A549 (cell line): Measurements from ENCODE around the gene KRT34. TPM values are rescaled to one million over a fixed set of nuclear protein-coding genes. Genes with fewer than 3 reads are reported as not detected.

Experiments
- ATAC-seq, 2 experiments: fragments of 200-7000 bp in 1 of 2; fragments of >200 bp in 1 of 2; cut with Nextera tagmentation in 1 of 2; cut with Tn5 transposase in 1 of 2; 3 replicates each; pipeline versions ENCODE4 v1.8.0 to v1.9.1; 2018 to 2020; ENCODE audit warnings: mild to moderate bottlenecking in 1 of 2, moderate library complexity in 1 of 2
- CTCF ChIA-PET: fragments of 300-600 bp; sonication (Branson Sonifier 250); formaldehyde crosslinking; extraction: SDS; loops from one replicate; lab custom pipeline; 2021; ENCODE audit warnings: antibody characterized with exemption, inconsistent platforms; lab: Yijun Ruan, JAX
- POLR2A ChIA-PET: fragments of 350-600 bp; formaldehyde crosslinking; extraction: SDS; loops from one replicate; lab custom pipeline; 2021; ENCODE audit warnings: antibody characterized with exemption, inconsistent platforms; lab: Yijun Ruan, JAX
- DNase-seq, 2 experiments: peaks; one replicate each; pipeline versions ENCODE4 v3.0.0 to v3.0.0-alpha.2; 2011 to 2016; ENCODE audit warnings: low read depth in 1 of 2, low spot score in 1 of 2
- FAIRE-seq: peaks from 2 replicates; lab custom pipeline; 2011; peaks lifted over from hg19 to GRCh38; lab: Jason Lieb, UNC
- H3K27ac ChIP-seq, 2 experiments: fragments of >200 bp; sonication (Bioruptor Twin); formaldehyde crosslinking; 3 replicates each; pipeline ENCODE4 v1.5.1; 2016 to 2017
- H3K4me1 ChIP-seq: fragments of >200 bp; sonication (Bioruptor Twin); formaldehyde crosslinking; 3 replicates; pipeline ENCODE4 v1.6.1; 2016
- H3K4me2 ChIP-seq: fragments of >200 bp; sonication (Bioruptor Twin); formaldehyde crosslinking; 3 replicates; pipeline ENCODE4 v1.6.1; 2016
- H3K4me3 ChIP-seq: fragments of >200 bp; sonication (Bioruptor Twin); formaldehyde crosslinking; 3 replicates; pipeline ENCODE4 v1.5.1; 2016
- H3K9me3 ChIP-seq: fragments of >200 bp; sonication (Bioruptor Twin); formaldehyde crosslinking; 3 replicates; pipeline ENCODE4 v1.6.1; 2016
- ATOH8 ChIP-seq: fragments of 250-450 bp; sonication (Bioruptor Pico); IDR thresholded peaks from 2 replicates; pipeline ENCODE4 v1.5.0; 2020; ENCODE audit warnings: low read depth, mild to moderate bottlenecking, moderate library complexity
- BCL3 ChIP-seq: fragments of >200 bp; sonication (Bioruptor Twin); formaldehyde crosslinking; IDR thresholded peaks from 3 replicates; pipeline ENCODE4 v1.6.1; 2016
- CEBPB ChIP-seq, 2 experiments: fragments of >200 bp in 1 of 2; sonication (Bioruptor Twin) in 1 of 2; formaldehyde crosslinking in 1 of 2; IDR thresholded peaks; 2 replicates each; pipeline ENCODE4 v1.6.1; 2012 to 2016
- CHD2 ChIP-seq: fragments of 150-350 bp; IDR thresholded peaks from 2 replicates; pipeline ENCODE4 v1.6.1; 2014; ENCODE audit warnings: low read length; ENCODE audit not compliant: partially characterized antibody
- CTCF ChIP-seq: fragments of >200 bp; sonication (Bioruptor Twin); formaldehyde crosslinking; IDR thresholded peaks from 3 replicates; pipeline ENCODE4 v1.5.1; 2016
- E2F6 ChIP-seq: IDR thresholded peaks from 2 replicates; pipeline ENCODE4 v1.6.1; 2012; ENCODE audit warnings: low read depth, borderline replicate concordance
- EHF ChIP-seq: fragments of 250-450 bp; sonication (Bioruptor Pico); IDR thresholded peaks from 2 replicates; pipeline ENCODE4 v1.5.0; 2020; ENCODE audit warnings: mild to moderate bottlenecking
- EHMT2 ChIP-seq: fragments of 200-600 bp; sonication (generic); IDR thresholded peaks from 2 replicates; pipeline ENCODE4 v1.6.1; 2016; ENCODE audit warnings: antibody characterized with exemption, low read depth, mild to moderate bottlenecking, moderate library complexity
- ELK1 ChIP-seq: fragments of 150-350 bp; IDR thresholded peaks from 2 replicates; pipeline ENCODE4 v1.6.1; 2014; ENCODE audit warnings: low read depth, mild to moderate bottlenecking, low read length
- EP300 ChIP-seq, 2 experiments: fragments of >200 bp; sonication (Bioruptor Twin); formaldehyde crosslinking; IDR thresholded peaks; 2 replicates in 1 of 2; 3 replicates in 1 of 2; pipeline ENCODE4 v1.6.1; 2016 to 2017
- GATA3 ChIP-seq: IDR thresholded peaks from 2 replicates; pipeline ENCODE4 v1.6.1; 2012; ENCODE audit warnings: borderline replicate concordance
- HDAC2 ChIP-seq: fragments of 200-600 bp; sonication (generic); IDR thresholded peaks from 2 replicates; pipeline ENCODE4 v1.6.1; 2016
- HEYL ChIP-seq: fragments of 250-450 bp; sonication (Bioruptor Pico); IDR thresholded peaks from 2 replicates; pipeline ENCODE4 v1.8.0; 2021; ENCODE audit warnings: mild to moderate bottlenecking, moderate library complexity
- HOXA7 ChIP-seq: fragments of 250-450 bp; sonication (Bioruptor Pico); IDR thresholded peaks from 2 replicates; pipeline ENCODE4 v1.5.0; 2020; ENCODE audit warnings: mild to moderate bottlenecking, moderate library complexity
- HOXB13 ChIP-seq: fragments of 250-450 bp; sonication (Bioruptor Pico); IDR thresholded peaks from 2 replicates; pipeline ENCODE4 v1.5.0; 2020; ENCODE audit warnings: low read depth, mild to moderate bottlenecking, moderate library complexity
- HOXB5 ChIP-seq: fragments of 250-450 bp; sonication (Bioruptor Pico); IDR thresholded peaks from 2 replicates; pipeline ENCODE4 v1.5.0; 2020; ENCODE audit warnings: mild to moderate bottlenecking, moderate library complexity
- JUNB ChIP-seq: fragments of >200 bp; sonication (Bioruptor Twin); formaldehyde crosslinking; IDR thresholded peaks from 2 replicates; pipeline ENCODE4 v1.6.1; 2016
- MAX ChIP-seq: IDR thresholded peaks from 2 replicates; pipeline ENCODE4 v1.6.1; 2012
- PHF8 ChIP-seq: fragments of 200-600 bp; sonication (generic); IDR thresholded peaks from 2 replicates; pipeline ENCODE4 v1.6.1; 2016; ENCODE audit warnings: low read depth, mild to moderate bottlenecking, antibody characterized with exemption, moderate library complexity, borderline replicate concordance
- RAD21 ChIP-seq, 2 experiments: fragments of >200 bp in 1 of 2; sonication (Bioruptor Twin) in 1 of 2; formaldehyde crosslinking in 1 of 2; IDR thresholded peaks in 1 of 2; conservative IDR thresholded peaks in 1 of 2; 2 replicates in 1 of 2; 3 replicates in 1 of 2; pipeline ENCODE4 v1.6.1; 2012 to 2018; ENCODE audit warnings: inconsistent platforms in 1 of 2
- REST ChIP-seq: fragments of 200-600 bp; sonication (generic); IDR thresholded peaks from 2 replicates; pipeline ENCODE4 v1.6.1; 2016; ENCODE audit warnings: antibody characterized with exemption, mild to moderate bottlenecking, moderate library complexity
- RFX5 ChIP-seq: fragments of 450-650 bp; IDR thresholded peaks from 2 replicates; pipeline ENCODE4 v1.7.1; 2014; ENCODE audit warnings: antibody characterized with exemption, mild to moderate bottlenecking, moderate library complexity
- TFCP2L1 ChIP-seq: fragments of 250-450 bp; sonication (Bioruptor Pico); IDR thresholded peaks from 2 replicates; pipeline ENCODE4 v1.5.0; 2021; ENCODE audit warnings: mild to moderate bottlenecking
- TP53 ChIP-seq: fragments of 250-450 bp; sonication (Bioruptor Pico); IDR thresholded peaks from 2 replicates; pipeline ENCODE4 v1.5.0; 2021; ENCODE audit warnings: mild to moderate bottlenecking, moderate library complexity
- ZC3H11A ChIP-seq: fragments of 450-650 bp; IDR thresholded peaks from 2 replicates; pipeline ENCODE4 v1.6.1; 2014; ENCODE audit warnings: antibody characterized with exemption, mild to moderate bottlenecking
- WGBS: methylation state at CpG from one replicate; pipeline ENCODE4 v1.1.6; 2017; ENCODE audit errors: missing lambda C conversion rate; 5-methylcytosine and 5-hydroxymethylcytosine counted together
- polyA plus RNA-seq, 4 experiments: library from polyadenylated mRNA; depleted of rRNA in 3 of 4; stranded (reverse); fragments of >200 nt; fragmentation: RNase III in 1 of 4; extraction: RNeasy Plus Mini Kit Qiagen cat#74134 plus additional on column Dnase treatment in 1 of 4; gene quantifications; 2 replicates in 3 of 4; 3 replicates in 1 of 4; pipeline ENCODE4 v1.2.3, GENCODE V29; 2011 to 2017

KRT34 gene
- polyA plus RNA-seq, 2 of the 4 experiments (the other 2 are of a cell fraction) = 0.09 to 0.23 TPM

- WGBS = 82% methylated on average over 20 of the region's 20 CpGs
- no peak overlapping the region for H3K4me2 ChIP-seq
- H3K27ac ChIP-seq = no peak overlapping the region
- no peaks in the 10 kb centered on the region for H3K4me1 ChIP-seq
- no peak overlapping the region for H3K4me3 ChIP-seq
- DNase-seq (no peak), ATAC-seq (no peak), FAIRE-seq (no peak)
- TF ChIP-seq TFCP2L1 (CRISPR knock-in tag) (no peak), CTCF (no peak), HOXB13 (CRISPR knock-in tag) (no peak), EHF (no peak), ZC3H11A (no peak), HOXB5 (no peak), EP300 (IDR thresholded peaks at IDR 0.05) (no peak), HOXA7 (CRISPR knock-in tag) (no peak), RFX5 (no peak), JUNB (no peak), BCL3 (no peak), CEBPB (IDR thresholded peaks at IDR 0.05) (no peak), HDAC2 (no peak), MAX (no peak), E2F6 (no peak), CHD2 (no peak), REST (no peak), PHF8 (no peak), EHMT2 (no peak)
- H3K9me3 ChIP-seq = no peaks in the 10 kb centered on the region
- POLR2A ChIA-PET = no interaction called here
- CTCF ChIA-PET = interaction anchor here (1.3 to 2.6 kb wide), 2 partner anchors 89 to 138 kb away, joined by 6 to 11 read pairs; no protein-coding TSS in a partner anchor
These were observed 29.1 kb upstream of the KRT34 start for GRCh38 chr17:41411072-41411840.

GRCh38 chr17:41407226-41407625, 25.1 kb upstream of the KRT34 start:
- TF ChIP-seq TP53 (CRISPR knock-in tag) (no peak), HEYL (CRISPR knock-in tag) (no peak), ATOH8 (CRISPR knock-in tag) (no peak), MAX (no peak), ELK1 (no peak), CHD2 (no peak), RAD21 (conservative IDR thresholded peaks at IDR 0.05 in 1 of 2, IDR thresholded peaks at IDR 0.05 in 1 of 2) (no peak), GATA3 (no peak), E2F6 (no peak), HDAC2 (no peak)
- CTCF ChIA-PET = interaction anchor here (1.5 to 6.9 kb wide), 4 partner anchors 11 to 497 kb away, joined by 4 to 60 read pairs (median 28); no protein-coding TSS in a partner anchor
- FAIRE-seq (no peak), DNase-seq (no peak), ATAC-seq (no peak)
- POLR2A ChIA-PET = no interaction called here
- 90% methylated on average over 10 of the region's 10 CpGs for WGBS
- no peaks in the 10 kb centered on the region for H3K9me3 ChIP-seq
- no peak overlapping the region for H3K4me2 ChIP-seq
- no peak overlapping the region for H3K4me3 ChIP-seq
- no peak overlapping the region for H3K27ac ChIP-seq
- peaks cover 18% of the 10 kb centered on the region for H3K4me1 ChIP-seq
